VCaP (cell line): ENCODE results near the gene BOK.
A peak's percentile ranks its signal among the peaks of the same experiment; 100 is the strongest.

Source experiments
- H3K27ac ChIP-seq: fragments of 450-650 bp; 2 replicates; pipeline ENCODE4 v1.5.1; 2017
- CTCF ChIP-seq: fragments of 450-650 bp; conservative IDR thresholded peaks from 2 replicates; pipeline ENCODE4 v1.5.1; 2017; ENCODE audit warnings: mild to moderate bottlenecking, moderate library complexity

Gene BOK

GRCh38 chr2:241560883-241561474, 2.4 kb downstream of the BOK start:
- no peak for TF ChIP-seq CTCF
- peak overlapping the region; percentile 97 for H3K27ac ChIP-seq

GRCh38 chr2:241561832-241562231, 3.3 kb downstream of the BOK start:
- H3K27ac ChIP-seq = peak overlapping the region; percentile 65
- no peak for TF ChIP-seq CTCF

- peak overlapping the region; percentile 65 for H3K27ac ChIP-seq
- TF ChIP-seq CTCF = no peak
These were observed 3.8 kb downstream of the BOK start for GRCh38 chr2:241562269-241562891.

- TF ChIP-seq CTCF = no peak
- peak overlapping the region; percentile 65 for H3K27ac ChIP-seq
These were observed 4.5 kb downstream of the BOK start for GRCh38 chr2:241563031-241563507.

GRCh38 chr2:241563571-241563980, 5.0 kb downstream of the BOK start:
- TF ChIP-seq CTCF = no peak
- H3K27ac ChIP-seq = peak overlapping the region; percentile 65; the same call in 1 of the 2 replicates

GRCh38 chr2:241563981-241564595, 5.5 kb downstream of the BOK start:
- no peak for TF ChIP-seq CTCF
- H3K27ac ChIP-seq = peak overlapping the region; percentile 65; the same call in 1 of the 2 replicates

- H3K27ac ChIP-seq = peak overlapping the region; percentile 65; the same call in 1 of the 2 replicates
These were observed 6.3 kb downstream of the BOK start for GRCh38 chr2:241564596-241565410.

More at GRCh38 chr2:241564596-241565410, 6.3 kb downstream of the BOK start:
- TF ChIP-seq CTCF = no peak
